ENCODE data around the gene FASTKD3.

GRCh38 chr5:7881816-7882215 is 13.0 kb upstream of the FASTKD3 start:
- TF ChIP-seq CTCF (conservative IDR thresholded peaks at IDR 0.05; ENCODE audit: low read length) (no peak), EZH2phosphoT487 (IDR thresholded peaks at IDR 0.05; ENCODE audit: borderline replicate concordance, low read depth, low read length) (no peak)

Measured in OCI-LY7 (cell line).